ENCODE results near the gene MEIS2.

Gene MEIS2

GRCh38 chr15:36903922-36904556 is 196.3 kb downstream of the MEIS2 start:
- Mint-ChIP-seq H3K27me3 (no peaks in the 10 kb centered on the region), H3K4me3 (no peak overlapping the region), H3K4me1 (no peaks in the 10 kb centered on the region), H3K27ac (ENCODE audit: low read depth) (no peak overlapping the region), H3K9me3 (no peaks in the 10 kb centered on the region), H3K36me3 (ENCODE audit: insufficient read depth) (no peaks in the 10 kb centered on the region)
- ATAC-seq (replicated peaks; ENCODE audit: extremely low read depth, poor library complexity, severe bottlenecking) = no peak
- DNase-seq (ENCODE audit: low spot score in 2 of 2) = no peak

- no peak overlapping the region for H3K27ac Mint-ChIP-seq (ENCODE audit: low read depth)
- no peaks in the 10 kb centered on the region for H3K9me3 Mint-ChIP-seq
- H3K4me1 Mint-ChIP-seq = no peaks in the 10 kb centered on the region
- DNase-seq (ENCODE audit: low spot score in 2 of 2) (no peak), ATAC-seq (replicated peaks; ENCODE audit: extremely low read depth, poor library complexity, severe bottlenecking) (no peak)
- H3K4me3 Mint-ChIP-seq = no peak overlapping the region
- no peaks in the 10 kb centered on the region for H3K36me3 Mint-ChIP-seq (ENCODE audit: insufficient read depth)
- H3K27me3 Mint-ChIP-seq = peaks cover under 1% of the 10 kb centered on the region
Observed at GRCh38 chr15:36903195-36903594, 197.2 kb downstream of the MEIS2 start.

GRCh38 chr15:36901012-36901411 is 199.3 kb downstream of the MEIS2 start:
- DNase-seq (ENCODE audit: low spot score in 2 of 2) (no peak), ATAC-seq (replicated peaks; ENCODE audit: extremely low read depth, poor library complexity, severe bottlenecking) (no peak)
- Mint-ChIP-seq H3K4me1 (no peaks in the 10 kb centered on the region), H3K4me3 (no peak overlapping the region), H3K9me3 (no peaks in the 10 kb centered on the region), H3K27ac (ENCODE audit: low read depth) (no peak overlapping the region), H3K36me3 (ENCODE audit: insufficient read depth) (no peaks in the 10 kb centered on the region), H3K27me3 (peaks cover 12% of the 10 kb centered on the region)

- no peaks in the 10 kb centered on the region for H3K4me1 Mint-ChIP-seq
- DNase-seq (ENCODE audit: low spot score in 2 of 2) (no peak), ATAC-seq (replicated peaks; ENCODE audit: extremely low read depth, poor library complexity, severe bottlenecking) (no peak)
- H3K27ac Mint-ChIP-seq (ENCODE audit: low read depth) = no peak overlapping the region
- no peak overlapping the region for H3K4me3 Mint-ChIP-seq
- H3K27me3 Mint-ChIP-seq = peaks cover 20% of the 10 kb centered on the region
- H3K36me3 Mint-ChIP-seq (ENCODE audit: insufficient read depth) = no peaks in the 10 kb centered on the region
- H3K9me3 Mint-ChIP-seq = no peaks in the 10 kb centered on the region
Observed at GRCh38 chr15:36899696-36900095, 200.7 kb downstream of the MEIS2 start.

- no peaks in the 10 kb centered on the region for H3K9me3 Mint-ChIP-seq
Observed at GRCh38 chr15:36898536-36899126, 201.7 kb downstream of the MEIS2 start.

GRCh38 chr15:36897834-36898233 is 202.5 kb downstream of the MEIS2 start:
- Mint-ChIP-seq H3K27ac (ENCODE audit: low read depth) (no peak overlapping the region), H3K9me3 (no peaks in the 10 kb centered on the region), H3K27me3 (peaks cover 25% of the 10 kb centered on the region), H3K4me1 (no peaks in the 10 kb centered on the region), H3K36me3 (ENCODE audit: insufficient read depth) (no peaks in the 10 kb centered on the region), H3K4me3 (no peak overlapping the region)
- DNase-seq (ENCODE audit: low spot score in 2 of 2) (no peak), ATAC-seq (replicated peaks; ENCODE audit: extremely low read depth, poor library complexity, severe bottlenecking) (no peak)

More at GRCh38 chr15:36898536-36899126, 201.7 kb downstream of the MEIS2 start:
- H3K4me1 Mint-ChIP-seq = no peaks in the 10 kb centered on the region
- DNase-seq (ENCODE audit: low spot score in 2 of 2) (no peak), ATAC-seq (replicated peaks; ENCODE audit: extremely low read depth, poor library complexity, severe bottlenecking) (no peak)
- H3K27ac Mint-ChIP-seq (ENCODE audit: low read depth) = no peak overlapping the region
- peaks cover 25% of the 10 kb centered on the region for H3K27me3 Mint-ChIP-seq
- no peak overlapping the region for H3K4me3 Mint-ChIP-seq
- no peaks in the 10 kb centered on the region for H3K36me3 Mint-ChIP-seq (ENCODE audit: insufficient read depth)

GRCh38 chr15:36896949-36897348 is 203.4 kb downstream of the MEIS2 start:
- ATAC-seq (replicated peaks; ENCODE audit: extremely low read depth, poor library complexity, severe bottlenecking) (no peak), DNase-seq (ENCODE audit: low spot score in 2 of 2) (no peak)
- Mint-ChIP-seq H3K36me3 (ENCODE audit: insufficient read depth) (no peaks in the 10 kb centered on the region), H3K9me3 (no peaks in the 10 kb centered on the region), H3K27ac (ENCODE audit: low read depth) (no peak overlapping the region), H3K27me3 (peaks cover 28% of the 10 kb centered on the region), H3K4me1 (no peaks in the 10 kb centered on the region), H3K4me3 (no peak overlapping the region)

- no peak for DNase-seq (ENCODE audit: low spot score in 2 of 2)
- H3K9me3 Mint-ChIP-seq = no peaks in the 10 kb centered on the region
- no peaks in the 10 kb centered on the region for H3K36me3 Mint-ChIP-seq (ENCODE audit: insufficient read depth)
- H3K27me3 Mint-ChIP-seq = peaks cover 56% of the 10 kb centered on the region
- no peaks in the 10 kb centered on the region for H3K4me1 Mint-ChIP-seq
- no peak overlapping the region for H3K4me3 Mint-ChIP-seq
- no peak for ATAC-seq (replicated peaks; ENCODE audit: extremely low read depth, poor library complexity, severe bottlenecking)
- H3K27ac Mint-ChIP-seq (ENCODE audit: low read depth) = no peak overlapping the region
Observed at GRCh38 chr15:36894075-36894474, 206.3 kb downstream of the MEIS2 start.

- peaks cover 64% of the 10 kb centered on the region for H3K27me3 Mint-ChIP-seq
Observed at GRCh38 chr15:36893276-36893675, 207.1 kb downstream of the MEIS2 start.

GRCh38 chr15:36888011-36888992 is 212.0 kb downstream of the MEIS2 start:
- H3K27me3 Mint-ChIP-seq = peaks cover 89% of the 10 kb centered on the region
- H3K4me3 Mint-ChIP-seq = no peak overlapping the region
- no peaks in the 10 kb centered on the region for H3K9me3 Mint-ChIP-seq
- H3K27ac Mint-ChIP-seq (ENCODE audit: low read depth) = no peak overlapping the region
- DNase-seq (ENCODE audit: low spot score in 2 of 2) (no peak), ATAC-seq (replicated peaks; ENCODE audit: extremely low read depth, poor library complexity, severe bottlenecking) (no peak)
- H3K36me3 Mint-ChIP-seq (ENCODE audit: insufficient read depth) = peaks cover 1% of the 10 kb centered on the region
- H3K4me1 Mint-ChIP-seq = peaks cover 11% of the 10 kb centered on the region

More at GRCh38 chr15:36893276-36893675, 207.1 kb downstream of the MEIS2 start:
- DNase-seq (ENCODE audit: low spot score in 2 of 2) (no peak), ATAC-seq (replicated peaks; ENCODE audit: extremely low read depth, poor library complexity, severe bottlenecking) (no peak)
- Mint-ChIP-seq H3K4me3 (no peak overlapping the region), H3K4me1 (no peaks in the 10 kb centered on the region), H3K9me3 (no peaks in the 10 kb centered on the region), H3K36me3 (ENCODE audit: insufficient read depth) (no peaks in the 10 kb centered on the region), H3K27ac (ENCODE audit: low read depth) (no peak overlapping the region)

GRCh38 chr15:36887214-36887961 is 213.0 kb downstream of the MEIS2 start:
- no peak overlapping the region for H3K4me3 Mint-ChIP-seq

GRCh38 chr15:36886701-36887100 is 213.6 kb downstream of the MEIS2 start:
- H3K9me3 Mint-ChIP-seq = no peaks in the 10 kb centered on the region
- ATAC-seq (replicated peaks; ENCODE audit: extremely low read depth, poor library complexity, severe bottlenecking) = no peak
- no peak overlapping the region for H3K4me3 Mint-ChIP-seq
- H3K4me1 Mint-ChIP-seq = peaks cover 11% of the 10 kb centered on the region
- DNase-seq (ENCODE audit: low spot score in 2 of 2) = no peak
- no peak overlapping the region for H3K27ac Mint-ChIP-seq (ENCODE audit: low read depth)
- peaks cover 100% of the 10 kb centered on the region for H3K27me3 Mint-ChIP-seq
- peaks cover 4% of the 10 kb centered on the region for H3K36me3 Mint-ChIP-seq (ENCODE audit: insufficient read depth)

More at GRCh38 chr15:36887214-36887961, 213.0 kb downstream of the MEIS2 start:
- Mint-ChIP-seq H3K27ac (ENCODE audit: low read depth) (no peak overlapping the region), H3K36me3 (ENCODE audit: insufficient read depth) (peaks cover 4% of the 10 kb centered on the region), H3K27me3 (peaks cover 98% of the 10 kb centered on the region), H3K4me1 (peaks cover 11% of the 10 kb centered on the region), H3K9me3 (no peaks in the 10 kb centered on the region)
- DNase-seq (ENCODE audit: low spot score in 2 of 2) (no peak), ATAC-seq (replicated peaks; ENCODE audit: extremely low read depth, poor library complexity, severe bottlenecking) (no peak)

Measured in central memory CD8-positive, alpha-beta T cell (primary cell).